Keratinocyte (primary cell): ENCODE measurements around the gene IL27RA. TPM values are rescaled to one million over a fixed set of nuclear protein-coding genes. Genes with fewer than 3 reads are reported as not detected.

ENCODE experiments used
- DNase-seq: peaks from one replicate; pipeline ENCODE4 v3.0.0-alpha.2; 2011; ENCODE audit warnings: low read depth, missing footprints, low spot score
- FAIRE-seq: peaks from 2 replicates; lab custom pipeline; 2011; peaks lifted over from hg19 to GRCh38; lab: Jason Lieb, UNC
- H2AFZ ChIP-seq: 2 replicates; pipeline ENCODE4 v1.6.0; 2012; ENCODE audit warnings: low read length, control low read depth, inconsistent platforms; ENCODE audit not compliant: control insufficient read depth
- H3K27ac ChIP-seq: 2 replicates; pipeline ENCODE4 v1.5.1; 2011; ENCODE audit warnings: low read length; ENCODE audit not compliant: control insufficient read depth, insufficient read depth
- H3K27me3 ChIP-seq: 3 replicates; pipeline ENCODE4 v1.6.0; 2011; ENCODE audit warnings: low read length; ENCODE audit not compliant: control insufficient read depth, insufficient read depth; ENCODE audit errors: extremely low read depth
- H3K36me3 ChIP-seq, 2 experiments: 2 replicates in 1 of 2; 3 replicates in 1 of 2; pipeline ENCODE4 v1.5.1; 2011; ENCODE audit warnings: low read length in 2 of 2, mild to moderate bottlenecking in 1 of 2; ENCODE audit not compliant: control insufficient read depth in 2 of 2, insufficient read depth in 2 of 2; ENCODE audit errors: extremely low read depth in 1 of 2
- H3K4me1 ChIP-seq: 3 replicates; pipeline ENCODE4 v1.5.1; 2011; ENCODE audit warnings: low read length; ENCODE audit not compliant: control insufficient read depth, insufficient read depth; ENCODE audit errors: extremely low read depth
- H3K4me2 ChIP-seq: 3 replicates; pipeline ENCODE4 v1.6.0; 2011; ENCODE audit warnings: low read depth, low read length; ENCODE audit not compliant: control insufficient read depth, insufficient read depth; ENCODE audit errors: extremely low read depth
- H3K4me3 ChIP-seq, 3 experiments: fragments of 200-600 bp in 1 of 3; sonication (generic) in 1 of 3; 2 replicates in 2 of 3; 3 replicates in 1 of 3; pipeline ENCODE4 v1.5.1; 2011 to 2016; ENCODE audit warnings: low read length in 3 of 3, mild to moderate bottlenecking in 3 of 3, control low read depth in 2 of 3, inconsistent platforms in 1 of 3, low read depth in 1 of 3, mixed read lengths in 1 of 3, mixed run types in 1 of 3, moderate library complexity in 1 of 3; ENCODE audit not compliant: control insufficient read depth in 2 of 3, insufficient read depth in 2 of 3; ENCODE audit errors: extremely low read depth in 1 of 3
- H3K79me2 ChIP-seq: 2 replicates; pipeline ENCODE4 v1.6.0; 2012; ENCODE audit warnings: low read length; ENCODE audit not compliant: control insufficient read depth, insufficient read depth
- H3K9ac ChIP-seq: 3 replicates; pipeline ENCODE4 v1.6.0; 2011; ENCODE audit warnings: low read length; ENCODE audit not compliant: control insufficient read depth, insufficient read depth; ENCODE audit errors: extremely low read depth
- H3K9me1 ChIP-seq: 3 replicates; pipeline ENCODE4 v1.6.0; 2011; ENCODE audit warnings: low read length; ENCODE audit not compliant: control insufficient read depth, insufficient read depth; ENCODE audit errors: extremely low read depth
- H3K9me3 ChIP-seq: 2 replicates; pipeline ENCODE4 v1.5.1; 2012; ENCODE audit warnings: low read depth, low read length; ENCODE audit not compliant: control insufficient read depth
- H4K20me1 ChIP-seq: 3 replicates; pipeline ENCODE4 v1.6.0; 2011; ENCODE audit warnings: low read length; ENCODE audit not compliant: control insufficient read depth, insufficient read depth; ENCODE audit errors: extremely low read depth
- CTCF ChIP-seq, 3 experiments: IDR thresholded peaks in 1 of 3; conservative IDR thresholded peaks in 1 of 3; optimal IDR thresholded peaks in 1 of 3; 2 replicates in 2 of 3; 3 replicates in 1 of 3; pipeline versions ENCODE3 to v1.5.1; 2011; ENCODE audit warnings: low read length in 3 of 3, mild to moderate bottlenecking in 3 of 3, moderate library complexity in 2 of 3, control low read depth in 1 of 3, inconsistent platforms in 1 of 3; ENCODE audit not compliant: insufficient read depth in 2 of 3; ENCODE audit errors: extremely low read depth in 1 of 3
- EZH2 ChIP-seq: IDR thresholded peaks from one replicate; pipeline ENCODE4 v1.6.1; 2012; ENCODE audit warnings: inconsistent platforms, mild to moderate bottlenecking, low read length, moderate library complexity
- dilution Hi-C: fragments of 300-500 bp; cut with MboI; formaldehyde crosslinking; loops from one replicate; pipeline ENCODE4 v1.7.0; 2020; ENCODE audit warnings: low sequenced_read_pairs; ENCODE audit not compliant: extremely low pct_ligation_motif_present
- polyA plus RNA-seq, 5 experiments: library from polyadenylated mRNA; depleted of rRNA in 3 of 5; stranded (reverse) in 3 of 5; stranded (forward) in 1 of 5; unstranded in 1 of 5; fragments of >200 nt; gene quantifications; 1 replicate in 1 of 5; 2 replicates in 3 of 5; 3 replicates in 1 of 5; pipeline versions ENCODE4 v1.2.1 to v1.2.3, GENCODE V29; 2011 to 2012; ENCODE audit warnings: missing spikeins in 2 of 5, low read depth in 1 of 5, low replicate concordance in 1 of 5

The IL27RA gene
- polyA plus RNA-seq, 1 donor (not counting 4 experiments of a cell fraction or from before 2014, with no cell fraction given): 2.2 TPM

DNA sequence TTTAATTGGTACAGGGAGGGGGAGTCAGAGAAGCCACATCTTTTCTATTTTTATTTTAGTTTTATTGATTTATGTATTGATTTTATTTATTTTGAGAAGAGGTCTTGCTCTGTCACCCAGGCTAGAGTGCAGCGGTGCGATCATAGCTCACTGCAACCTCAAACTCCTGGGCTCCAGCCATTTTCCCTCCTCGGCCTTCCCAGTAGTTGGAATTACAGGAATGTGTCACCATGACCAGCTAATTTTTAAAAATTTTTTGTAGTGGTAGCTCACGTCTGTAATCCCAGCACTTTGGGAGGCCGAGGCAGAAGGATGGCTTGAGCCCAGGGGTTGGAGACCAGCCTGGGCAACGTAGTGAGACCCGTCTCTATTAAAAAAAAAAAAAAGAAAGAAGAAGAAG is 4.1 kb downstream of the IL27RA start:
- Histone ChIP-seq H3K4me1 (no peaks in the 10 kb centered on the region), H3K27me3 (no peaks in the 10 kb centered on the region), H3K9ac (no peak overlapping the region), H2AFZ (no peak overlapping the region), H3K79me2 (no peaks in the 10 kb centered on the region), H3K36me3 (no peaks in the 10 kb centered on the region), H3K9me1 (no peaks in the 10 kb centered on the region), H3K9me3 (no peaks in the 10 kb centered on the region), H3K4me3 (no peak overlapping the region), H3K27ac (no peak overlapping the region), H4K20me1 (no peaks in the 10 kb centered on the region), H3K4me2 (no peak overlapping the region)
- dilution Hi-C loops: no loop called here
- DNase-seq: no peak
- FAIRE-seq: no peak
- no peak for TF ChIP-seq EZH2
- no peak for TF ChIP-seq CTCF (optimal IDR thresholded peaks at IDR 0.05 in 1 of 3, IDR thresholded peaks at IDR 0.05 in 1 of 3, conservative IDR thresholded peaks at IDR 0.05 in 1 of 3; ENCODE audit: extremely low read depth in 1 of 3, insufficient read depth in 2 of 3, low read length in 3 of 3)

DNA sequence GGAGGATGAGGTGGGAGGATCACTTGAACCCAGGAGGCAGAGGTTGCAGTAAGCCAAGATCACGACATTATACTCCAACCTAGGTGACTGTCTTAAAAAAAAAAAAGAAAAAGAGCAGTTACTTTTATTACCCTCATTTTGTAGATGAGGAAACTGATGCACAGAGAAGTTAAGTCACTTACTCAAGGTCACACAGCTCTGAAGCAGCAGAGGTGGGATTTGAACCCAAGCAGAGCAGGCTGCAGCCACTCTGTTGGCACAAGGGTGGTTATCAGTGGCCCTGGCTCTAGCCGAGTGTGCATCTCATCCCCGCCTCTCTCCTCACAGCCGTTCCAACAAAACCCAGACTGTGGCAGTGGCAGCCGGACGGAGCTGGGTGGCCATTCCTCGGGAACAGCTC is 7.6 kb downstream of the IL27RA start:
- Histone ChIP-seq H3K4me3 (no peak overlapping the region), H4K20me1 (no peaks in the 10 kb centered on the region), H3K4me2 (no peak overlapping the region), H3K4me1 (no peaks in the 10 kb centered on the region), H3K9me3 (no peaks in the 10 kb centered on the region), H2AFZ (no peak overlapping the region), H3K27me3 (no peaks in the 10 kb centered on the region), H3K27ac (no peak overlapping the region), H3K9ac (no peak overlapping the region), H3K9me1 (no peaks in the 10 kb centered on the region), H3K36me3 (no peaks in the 10 kb centered on the region), H3K79me2 (no peaks in the 10 kb centered on the region)
- TF ChIP-seq EZH2: no peak
- no peak for TF ChIP-seq CTCF (optimal IDR thresholded peaks at IDR 0.05 in 1 of 3, IDR thresholded peaks at IDR 0.05 in 1 of 3, conservative IDR thresholded peaks at IDR 0.05 in 1 of 3; ENCODE audit: extremely low read depth in 1 of 3, insufficient read depth in 2 of 3, low read length in 3 of 3)
- dilution Hi-C loops: no loop called here
- FAIRE-seq: no peak
- DNase-seq: no peak
